HCEC 1CT (cell line): Measurements from ENCODE around the gene PSMB7.

Experiments used
- DNase-seq: peaks from one replicate; pipeline ENCODE4 v3.0.0-alpha.2; 2017

Gene PSMB7

GRCh38 chr9:124343533-124344290 lies 71.5 kb downstream of the PSMB7 start:
- no peak for DNase-seq

- DNase-seq, result peak; percentile 84
Measured at GRCh38 chr9:124342776-124343485, 72.3 kb downstream of the PSMB7 start.

- no peak for DNase-seq
Measured at GRCh38 chr9:124342402-124342775, 72.9 kb downstream of the PSMB7 start.

GRCh38 chr9:124341455-124342170 lies 73.6 kb downstream of the PSMB7 start:
- no peak for DNase-seq

GRCh38 chr9:124340219-124341069 lies 74.8 kb downstream of the PSMB7 start:
- no peak for DNase-seq

GRCh38 chr9:124339603-124340146 lies 75.6 kb downstream of the PSMB7 start:
- DNase-seq, result no peak

- no peak for DNase-seq
Measured at GRCh38 chr9:124337562-124337961, 77.7 kb downstream of the PSMB7 start.

- no peak for DNase-seq
Measured at GRCh38 chr9:124335320-124335707, 79.9 kb downstream of the PSMB7 start.

- no peak for DNase-seq
Measured at GRCh38 chr9:124334568-124335319, 80.5 kb downstream of the PSMB7 start.

GRCh38 chr9:124333203-124333579 lies 82.1 kb downstream of the PSMB7 start:
- no peak for DNase-seq

GRCh38 chr9:124332361-124333202 lies 82.7 kb downstream of the PSMB7 start:
- DNase-seq, result no peak

GRCh38 chr9:124331580-124331979 lies 83.7 kb downstream of the PSMB7 start:
- no peak for DNase-seq

- DNase-seq, result no peak
Measured at GRCh38 chr9:124330011-124330697, 85.1 kb downstream of the PSMB7 start.

GRCh38 chr9:124329206-124329792 lies 85.9 kb downstream of the PSMB7 start:
- no peak for DNase-seq

GRCh38 chr9:124328285-124328684 lies 87.0 kb downstream of the PSMB7 start:
- no peak for DNase-seq

- no peak for DNase-seq
Measured at GRCh38 chr9:124327491-124327890, 87.8 kb downstream of the PSMB7 start.

GRCh38 chr9:124326378-124326777 lies 88.9 kb downstream of the PSMB7 start:
- no peak for DNase-seq

GRCh38 chr9:124325816-124326215 lies 89.4 kb downstream of the PSMB7 start:
- DNase-seq, result no peak

- no peak for DNase-seq
Measured at GRCh38 chr9:124323904-124324303, 91.3 kb downstream of the PSMB7 start.
